Vagina (tissue), 2 donors: ENCODE measurements around the gene YPEL1.

ENCODE experiments used
- CTCF ChIP-seq, 3 experiments: fragments of 450-650 bp in 2 of 3; fragments of 200-600 bp in 1 of 3; sonication (generic) in 1 of 3; IDR thresholded peaks; one replicate each; pipeline ENCODE4 v1.5.1; 2017 to 2019; ENCODE audit warnings: antibody characterized with exemption in 3 of 3, mild to moderate bottlenecking in 2 of 3, moderate library complexity in 2 of 3
- POLR2A ChIP-seq, 2 donors: fragments of 450-650 bp; IDR thresholded peaks; one replicate each; pipeline ENCODE4 v1.6.1; 2017; ENCODE audit warnings: antibody characterized with exemption in 2 of 2, mild to moderate bottlenecking in 2 of 2, moderate library complexity in 2 of 2
- POLR2AphosphoS5 ChIP-seq, 2 donors: sonication (generic); formaldehyde crosslinking; IDR thresholded peaks; one replicate each; pipeline ENCODE4 v1.9.0; 2017; ENCODE audit warnings: antibody characterized with exemption in 2 of 2, mild to moderate bottlenecking in 2 of 2, low read depth in 1 of 2; ENCODE audit not compliant: insufficient read depth in 1 of 2

- TF ChIP-seq CTCF (IDR thresholded peaks at IDR 0.05) = no peak
- no peak for TF ChIP-seq POLR2A (IDR thresholded peaks at IDR 0.05)
- no peak for TF ChIP-seq POLR2AphosphoS5 (IDR thresholded peaks at IDR 0.05; ENCODE audit: insufficient read depth in 1 of 2, low read depth in 1 of 2)
Observed at GRCh38 chr22:21702700-21703683, 32.6 kb downstream of the YPEL1 start.
